Fibroblast of villous mesenchyme (primary cell): ENCODE measurements around the gene MUC5AC. TPM values are rescaled to one million over a fixed set of nuclear protein-coding genes. Genes with fewer than 3 reads are reported as not detected.

Experiments
- DNase-seq: peaks from one replicate; pipeline ENCODE4 v3.0.0-alpha.2; 2010; ENCODE audit warnings: low read depth
- H3K4me3 ChIP-seq: 2 replicates; pipeline ENCODE4 v1.5.1; 2011; ENCODE audit warnings: low read depth, mild to moderate bottlenecking, low read length
- CTCF ChIP-seq: IDR thresholded peaks from 2 replicates; pipeline ENCODE4 v1.5.1; 2012; ENCODE audit warnings: low read depth, mild to moderate bottlenecking, low read length; ENCODE audit not compliant: insufficient read depth
- total RNA-seq: library from RNA; depleted of rRNA; stranded (reverse); fragments of >200 nt; gene quantifications from 2 replicates; pipeline ENCODE4 v1.2.3, GENCODE V29; 2012

MUC5AC gene
- total RNA-seq, result not detected in 2 replicates

- no peak within 1 kb of the TSS for H3K4me3 ChIP-seq
- no peak for DNase-seq
- TF ChIP-seq CTCF, result no peak
Observed at GRCh38 chr11:1157645-1158591, at the start of gene MUC5AC. MUC5AC (plus strand) TSS chr11:1157953; CDS start chr11:1158000, 47 bp downstream.

GRCh38 chr11:1108246-1108900 lies 49.4 kb upstream of the MUC5AC start:
- H3K4me3 ChIP-seq, result no peak overlapping the region
- TF ChIP-seq CTCF, result no peak
- no peak for DNase-seq

GRCh38 chr11:1109101-1109917 lies 48.4 kb upstream of the MUC5AC start:
- no peak for DNase-seq
- H3K4me3 ChIP-seq, result no peak overlapping the region

GRCh38 chr11:1109918-1110705 lies 47.6 kb upstream of the MUC5AC start:
- H3K4me3 ChIP-seq, result no peak overlapping the region
- no peak for DNase-seq
- TF ChIP-seq CTCF, result no peak

More at GRCh38 chr11:1109101-1109917, 48.4 kb upstream of the MUC5AC start:
- no peak for TF ChIP-seq CTCF

GRCh38 chr11:1111545-1112212 lies 46.1 kb upstream of the MUC5AC start:
- H3K4me3 ChIP-seq, result no peak overlapping the region
- no peak for TF ChIP-seq CTCF
- no peak for DNase-seq
